Rectal smooth muscle tissue (tissue), 1 donor: ENCODE results near the gene HLA-B.

Experiments used
- H3K27ac ChIP-seq: one replicate; pipeline ENCODE4 v1.7.0; 2013; ENCODE audit warnings: low read depth, low read length, inconsistent platforms
- H3K27me3 ChIP-seq: one replicate; pipeline ENCODE4 v1.7.0; 2013; ENCODE audit warnings: low read length; ENCODE audit not compliant: control insufficient read depth, insufficient read depth
- H3K36me3 ChIP-seq: one replicate; pipeline ENCODE4 v1.7.0; 2013; ENCODE audit warnings: low read length; ENCODE audit not compliant: control insufficient read depth, insufficient read depth
- H3K4me1 ChIP-seq: one replicate; pipeline ENCODE4 v1.7.0; 2013; ENCODE audit warnings: low read length; ENCODE audit not compliant: control insufficient read depth, insufficient read depth
- H3K4me3 ChIP-seq: one replicate; pipeline ENCODE4 v1.7.0; 2013; ENCODE audit warnings: low read length
- H3K9ac ChIP-seq: one replicate; pipeline ENCODE4 v1.7.0; 2013; ENCODE audit warnings: low read length

HLA-B gene

GRCh38 chr6:31308050-31308844 is 48.7 kb downstream of the HLA-B start:
- Histone ChIP-seq H3K4me1 (no peaks in the 10 kb centered on the region), H3K27ac (no peak overlapping the region), H3K27me3 (peaks cover 7% of the 10 kb centered on the region), H3K36me3 (no peaks in the 10 kb centered on the region), H3K4me3 (peak overlapping the region; percentile 57), H3K9ac (no peak overlapping the region)

- H3K27ac ChIP-seq: no peak overlapping the region
- no peak overlapping the region for H3K4me3 ChIP-seq
- no peak overlapping the region for H3K9ac ChIP-seq
- peaks cover 7% of the 10 kb centered on the region for H3K27me3 ChIP-seq
- no peaks in the 10 kb centered on the region for H3K36me3 ChIP-seq
- no peaks in the 10 kb centered on the region for H3K4me1 ChIP-seq
These were observed 49.3 kb downstream of the HLA-B start for GRCh38 chr6:31307669-31308049.

DNA sequence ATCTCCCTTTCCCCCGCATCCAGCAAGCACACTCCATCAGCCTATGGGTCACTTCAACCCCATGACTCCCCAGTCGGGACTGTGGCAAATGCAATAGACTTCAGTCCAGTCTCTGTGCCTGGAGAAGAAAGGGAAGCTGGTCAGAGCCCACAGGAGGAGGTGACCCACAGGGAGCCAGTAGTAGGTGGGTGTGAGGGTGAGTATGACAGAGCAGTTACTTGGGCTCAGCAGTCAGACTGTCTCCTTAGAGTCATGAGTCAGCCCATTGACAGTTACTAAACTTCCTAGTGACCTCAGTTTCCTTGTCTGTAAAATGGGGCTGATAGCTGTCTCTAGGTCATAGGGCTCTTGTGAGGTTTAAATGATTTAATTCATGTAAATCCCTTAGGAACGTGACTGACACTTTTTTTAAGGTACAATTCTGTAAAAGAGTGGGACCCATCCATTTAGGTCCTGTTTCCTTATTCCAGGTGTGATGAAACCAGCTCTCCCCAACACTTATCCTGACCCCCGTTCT is 51.2 kb downstream of the HLA-B start:
- Histone ChIP-seq H3K4me1 (no peaks in the 10 kb centered on the region), H3K4me3 (no peak overlapping the region), H3K36me3 (no peaks in the 10 kb centered on the region), H3K27ac (no peak overlapping the region), H3K9ac (no peak overlapping the region), H3K27me3 (peaks cover 7% of the 10 kb centered on the region)

GRCh38 chr6:31304683-31305082 is 52.3 kb downstream of the HLA-B start:
- no peak overlapping the region for H3K9ac ChIP-seq
- H3K36me3 ChIP-seq: no peaks in the 10 kb centered on the region
- H3K27me3 ChIP-seq: peaks cover 7% of the 10 kb centered on the region
- H3K27ac ChIP-seq: no peak overlapping the region
- no peak overlapping the region for H3K4me3 ChIP-seq
- H3K4me1 ChIP-seq: no peaks in the 10 kb centered on the region
